ENCODE data around the gene F2RL3.
"Not testable (repeated sequence)": the region's sequence is repeated elsewhere in the genome, so short reads cannot be mapped to it uniquely, and the experiment has no call there.

F2RL3 gene

DNA sequence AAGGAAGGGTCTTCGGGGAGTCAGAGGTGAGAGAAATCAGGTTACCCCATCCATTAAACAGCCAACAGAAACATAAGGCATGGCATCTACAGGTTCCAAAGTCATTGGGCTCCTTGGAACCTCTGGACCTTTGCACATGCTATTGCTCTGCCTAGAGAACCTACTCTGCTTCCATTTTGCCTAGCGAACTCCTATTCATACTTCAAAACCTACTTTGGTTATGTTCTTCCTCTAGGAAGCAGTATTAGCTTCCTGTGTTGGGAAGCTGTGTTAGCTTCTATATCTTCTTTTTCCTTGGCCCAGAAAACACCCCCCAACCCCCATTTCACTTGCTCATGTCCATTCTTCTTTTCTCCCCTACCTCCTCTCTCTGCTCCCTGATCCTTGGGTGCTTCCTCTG, 39.6 kb downstream of the F2RL3 start:
- DNase-seq: no peak

GRCh38 chr19:16928916-16929315, 40.1 kb downstream of the F2RL3 start:
- DNase-seq: no peak

DNA sequence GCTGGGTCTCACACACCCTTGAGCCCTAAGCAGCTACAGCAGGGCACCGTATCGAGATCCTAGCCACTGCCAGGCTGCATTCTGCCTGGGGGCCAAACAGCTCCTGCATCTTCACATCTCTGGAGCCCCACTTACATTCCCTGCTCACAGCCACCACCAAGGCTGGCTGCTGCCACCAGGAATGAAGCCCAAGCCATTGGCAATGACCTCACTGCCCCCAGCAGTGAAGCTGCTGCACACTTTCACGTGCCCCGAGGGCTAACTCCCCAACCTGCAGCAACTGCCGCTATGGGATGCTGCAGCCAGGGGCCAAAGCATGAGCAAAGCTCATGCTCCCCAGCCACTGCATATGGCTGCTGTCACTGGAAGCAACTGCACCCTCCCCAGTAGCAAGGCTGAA, 42.0 kb downstream of the F2RL3 start:
- DNase-seq: no peak

DNA sequence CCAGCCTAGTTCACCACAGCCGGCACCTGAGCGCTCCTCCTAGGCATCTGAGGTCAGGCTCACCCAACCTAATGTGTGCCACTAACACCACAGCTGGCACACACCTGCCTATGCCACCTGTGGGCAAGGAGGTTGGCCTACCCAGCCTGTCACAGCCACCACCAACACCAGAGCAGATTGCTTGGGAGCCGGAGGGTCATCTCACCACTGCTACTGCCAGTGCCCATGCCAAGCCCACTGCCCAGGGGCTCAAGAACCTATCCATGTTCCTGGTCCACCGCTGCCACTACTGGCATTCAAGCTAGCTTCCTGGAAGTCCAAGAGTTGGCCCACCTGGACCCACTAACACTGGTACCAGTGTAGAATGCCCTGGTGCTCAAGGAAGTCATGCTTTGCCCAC, 42.5 kb downstream of the F2RL3 start:
- DNase-seq: no peak

DNA sequence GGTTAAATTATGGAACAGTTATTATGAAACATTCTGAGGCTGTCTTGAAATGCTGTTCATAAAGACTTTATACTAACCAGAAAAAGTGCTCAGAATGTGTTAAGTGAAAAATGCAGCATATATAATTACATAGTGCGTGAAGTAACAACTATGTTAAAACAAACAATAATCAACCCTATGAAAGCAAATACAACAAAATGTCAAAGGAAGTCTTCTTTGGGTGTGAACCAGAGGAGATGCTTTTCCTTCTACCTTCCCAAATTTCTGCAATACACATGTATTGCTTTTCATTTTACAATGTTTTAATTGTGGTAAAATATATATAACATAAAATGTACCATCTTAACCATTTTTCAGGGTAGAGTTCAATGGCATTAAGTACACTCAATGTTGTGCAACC, 45.7 kb downstream of the F2RL3 start:
- no peak for DNase-seq

- no peak for DNase-seq
Measured at GRCh38 chr19:16936901-16937300, 48.1 kb downstream of the F2RL3 start.

GRCh38 chr19:16937796-16938195, 49.0 kb downstream of the F2RL3 start:
- DNase-seq: not testable (repeated sequence)

DNA sequence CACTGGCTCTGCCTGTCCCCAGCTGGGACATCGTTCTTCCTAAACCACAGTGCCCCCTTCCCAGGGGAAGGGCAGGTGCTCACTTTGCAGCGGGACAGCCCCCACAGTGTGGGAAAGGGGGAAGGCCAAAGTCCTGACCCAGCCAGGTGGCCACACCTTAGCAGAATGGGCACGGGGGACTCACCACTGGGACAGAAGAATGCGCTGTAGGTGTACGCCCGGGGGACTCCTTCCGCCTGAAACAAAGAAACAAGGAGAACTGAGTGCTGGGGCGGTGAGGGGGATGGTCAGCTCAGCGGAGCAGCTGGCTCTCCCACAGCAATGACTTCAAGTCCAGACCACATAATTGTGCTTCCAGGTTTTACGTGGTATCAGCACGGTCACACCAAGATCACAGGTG, 49.4 kb downstream of the F2RL3 start:
- no peak for DNase-seq

DNA sequence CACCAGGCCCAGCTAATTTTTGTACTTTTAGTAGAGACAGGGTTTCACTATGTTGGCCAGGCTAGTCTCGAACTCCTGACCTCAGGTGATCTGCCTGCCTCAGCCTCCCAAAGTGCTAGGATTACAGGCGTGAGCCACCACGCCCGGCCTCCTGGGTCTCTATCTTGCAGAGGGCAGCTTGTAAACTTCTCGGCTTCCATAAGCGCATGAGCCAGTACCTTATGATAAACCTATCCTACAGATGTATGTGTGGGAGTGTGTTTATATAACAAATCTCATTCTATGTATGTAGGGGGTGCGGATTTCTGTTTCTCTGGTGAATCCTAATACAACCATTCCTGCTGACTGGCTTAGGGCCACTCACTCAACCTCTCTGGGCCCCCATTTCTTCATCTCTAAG, 51.3 kb downstream of the F2RL3 start:
- not testable (repeated sequence) for DNase-seq

DNA sequence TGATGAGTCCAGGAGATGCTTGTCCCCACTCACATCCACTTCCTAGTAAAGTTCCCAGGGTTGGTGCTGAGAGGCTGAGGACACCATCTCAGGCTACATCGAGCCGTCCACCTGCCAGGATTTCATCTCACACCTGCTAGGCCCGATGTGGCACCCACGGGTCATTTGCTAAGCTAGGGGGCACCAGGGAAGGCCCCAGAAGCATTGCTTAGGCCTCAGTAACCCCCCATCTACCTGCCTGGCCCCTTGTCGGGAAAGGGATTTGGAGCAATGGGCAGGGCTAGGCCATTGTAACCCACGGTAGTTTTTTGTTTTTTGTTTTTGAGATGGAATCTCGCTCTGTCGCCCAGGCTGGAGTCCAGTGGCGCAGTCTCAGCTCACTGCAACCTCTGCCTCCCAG, 51.8 kb downstream of the F2RL3 start:
- DNase-seq: no peak
